H9 (cell line): ENCODE data around the gene POU2F2. TPM values are rescaled to one million over a fixed set of nuclear protein-coding genes. Genes with fewer than 3 reads are reported as not detected.

Experiments
- DNase-seq: peaks from one replicate; pipeline ENCODE4 v3.0.0-alpha.2; 2017
- H2AFZ ChIP-seq: one replicate; pipeline ENCODE4 v1.6.1; 2013; ENCODE audit warnings: mild to moderate bottlenecking, low read length, control low read depth, moderate library complexity
- H2AK5ac ChIP-seq: 2 replicates; pipeline ENCODE4 v1.6.1; 2013; ENCODE audit warnings: low read length, control low read depth, mixed read lengths; ENCODE audit not compliant: insufficient read length
- H2BK120ac ChIP-seq: one replicate; pipeline ENCODE4 v1.6.1; 2013; ENCODE audit warnings: low read depth, mild to moderate bottlenecking, low read length, control low read depth, inconsistent platforms; ENCODE audit not compliant: poor library complexity, severe bottlenecking
- H2BK12ac ChIP-seq: 2 replicates; pipeline ENCODE4 v1.6.1; 2013; ENCODE audit warnings: low read length, control low read depth, mixed read lengths, low read depth; ENCODE audit not compliant: insufficient read length
- H2BK15ac ChIP-seq: 2 replicates; pipeline ENCODE4 v1.6.1; 2013; ENCODE audit warnings: low read depth, low read length, control low read depth
- H2BK20ac ChIP-seq: one replicate; pipeline ENCODE4 v1.6.1; 2013; ENCODE audit warnings: low read depth, mild to moderate bottlenecking, low read length, control low read depth, inconsistent platforms; ENCODE audit not compliant: poor library complexity, severe bottlenecking
- H2BK5ac ChIP-seq: 2 replicates; pipeline ENCODE4 v1.6.1; 2013; ENCODE audit warnings: low read length, control low read depth, mixed read lengths; ENCODE audit not compliant: insufficient read length
- H3K14ac ChIP-seq: 2 replicates; pipeline ENCODE4 v1.6.1; 2013; ENCODE audit warnings: low read length, control low read depth; ENCODE audit not compliant: insufficient read depth
- H3K18ac ChIP-seq: 2 replicates; pipeline ENCODE4 v1.6.1; 2013; ENCODE audit warnings: low read depth, mild to moderate bottlenecking, mixed read lengths, low read length, control low read depth; ENCODE audit not compliant: insufficient read length
- H3K23ac ChIP-seq: 2 replicates; pipeline ENCODE4 v1.6.1; 2013; ENCODE audit warnings: low read length, control low read depth, mixed read lengths, low read depth; ENCODE audit not compliant: insufficient read length
- H3K23me2 ChIP-seq: 2 replicates; pipeline ENCODE4 v1.6.1; 2013; ENCODE audit warnings: low read depth, mild to moderate bottlenecking, mixed read lengths, low read length, control low read depth; ENCODE audit not compliant: insufficient read length, poor library complexity, severe bottlenecking
- H3K27ac ChIP-seq: 2 replicates; pipeline ENCODE4 v1.5.1; 2013; ENCODE audit warnings: low read length, control low read depth, mixed read lengths, low read depth; ENCODE audit not compliant: insufficient read length
- H3K27me3 ChIP-seq: 2 replicates; pipeline ENCODE4 v1.6.1; 2013; ENCODE audit warnings: low read length, control low read depth, inconsistent platforms; ENCODE audit not compliant: insufficient read depth
- H3K4ac ChIP-seq: 2 replicates; pipeline ENCODE4 v1.6.1; 2013; ENCODE audit warnings: low read depth, mild to moderate bottlenecking, control low read depth, inconsistent platforms, low read length, moderate library complexity
- H3K4me1 ChIP-seq: 2 replicates; pipeline ENCODE4 v1.6.1; 2013; ENCODE audit warnings: low read length, control low read depth, inconsistent platforms; ENCODE audit not compliant: insufficient read depth
- H3K4me2 ChIP-seq: 2 replicates; pipeline ENCODE4 v1.6.1; 2013; ENCODE audit warnings: low read length, control low read depth, mixed read lengths; ENCODE audit not compliant: insufficient read length, insufficient read depth
- H3K56ac ChIP-seq: 2 replicates; pipeline ENCODE4 v1.6.1; 2013; ENCODE audit warnings: low read depth, mild to moderate bottlenecking, mixed read lengths, low read length, control low read depth; ENCODE audit not compliant: insufficient read length
- H3K79me1 ChIP-seq: 2 replicates; pipeline ENCODE4 v1.6.1; 2013; ENCODE audit warnings: low read depth, mild to moderate bottlenecking, moderate library complexity, low read length, control low read depth, inconsistent platforms; ENCODE audit not compliant: insufficient read depth, poor library complexity, severe bottlenecking
- H3K79me2 ChIP-seq: 2 replicates; pipeline ENCODE4 v1.6.1; 2013; ENCODE audit warnings: low read length, control low read depth, inconsistent platforms; ENCODE audit not compliant: insufficient read depth
- H3K9ac ChIP-seq: 2 replicates; pipeline ENCODE4 v1.6.1; 2013; ENCODE audit warnings: low read length, control low read depth, mixed read lengths; ENCODE audit not compliant: insufficient read length; ENCODE audit errors: extremely low read depth
- H3K9me3 ChIP-seq: one replicate; pipeline ENCODE4 v1.6.1; 2013; ENCODE audit warnings: low read depth, low read length, inconsistent platforms; ENCODE audit not compliant: control insufficient read depth
- H3T11ph ChIP-seq: one replicate; pipeline ENCODE4 v1.6.1; 2013; ENCODE audit warnings: mild to moderate bottlenecking, low read length, control low read depth, inconsistent platforms
- H4K20me1 ChIP-seq: one replicate; pipeline ENCODE4 v1.6.1; 2013; ENCODE audit not compliant: control insufficient read depth, insufficient read length, insufficient read depth
- H4K5ac ChIP-seq: 2 replicates; pipeline ENCODE4 v1.6.1; 2013; ENCODE audit warnings: low read depth, mild to moderate bottlenecking, mixed read lengths, low read length, control low read depth; ENCODE audit not compliant: insufficient read length
- H4K8ac ChIP-seq: replicated peaks from 2 replicates; pipeline ENCODE4 v1.6.1; 2013; ENCODE audit warnings: low read length, control low read depth, mixed read lengths, low read depth; ENCODE audit not compliant: insufficient read length
- H4K91ac ChIP-seq: 2 replicates; pipeline ENCODE4 v1.6.1; 2013; ENCODE audit warnings: low read depth, mild to moderate bottlenecking, moderate library complexity, mixed read lengths, low read length, control low read depth; ENCODE audit not compliant: insufficient read length
- H3K27ac Mint-ChIP-seq, 3 experiments: 2 replicates in 2 of 3; 3 replicates in 1 of 3; pipeline ENCODE4 v1.8.0; 2020 to 2021; ENCODE audit warnings: mixed read lengths in 3 of 3, mild to moderate bottlenecking in 1 of 3, moderate library complexity in 1 of 3
- H3K27me3 Mint-ChIP-seq: 2 replicates; pipeline ENCODE4 v1.8.0; 2021; ENCODE audit warnings: low read depth, mild to moderate bottlenecking, moderate library complexity, mixed read lengths
- H3K36me3 Mint-ChIP-seq, 3 experiments: 2 replicates in 2 of 3; 3 replicates in 1 of 3; pipeline ENCODE4 v1.8.0; 2020 to 2021; ENCODE audit warnings: low read depth in 3 of 3, mixed read lengths in 3 of 3; ENCODE audit not compliant: insufficient read depth in 1 of 3
- H3K4me1 Mint-ChIP-seq, 2 experiments: 2 replicates each; pipeline ENCODE4 v1.8.0; 2020; ENCODE audit warnings: mixed read lengths in 2 of 2
- H3K4me3 Mint-ChIP-seq, 2 experiments: 2 replicates in 1 of 2; 3 replicates in 1 of 2; pipeline ENCODE4 v1.8.0; 2020 to 2021; ENCODE audit warnings: mild to moderate bottlenecking in 2 of 2, mixed read lengths in 2 of 2, moderate library complexity in 1 of 2
- H3K9me3 Mint-ChIP-seq, 2 experiments: 2 replicates in 1 of 2; 3 replicates in 1 of 2; pipeline ENCODE4 v1.8.0; 2020; ENCODE audit warnings: mild to moderate bottlenecking in 2 of 2, mixed read lengths in 2 of 2, moderate library complexity in 1 of 2
- WGBS: extraction: QIAGEN DNeasy Blood & Tissue Kit; methylation state at CpG from one replicate; pipeline ENCODE4 v1.1.7; 2013; ENCODE audit warnings: missing lambda C conversion rate, low lambda C conversion rate, mixed read lengths; ENCODE audit not compliant: insufficient read length; ENCODE audit errors: extremely low coverage; 5-methylcytosine and 5-hydroxymethylcytosine counted together
- total RNA-seq: library from RNA; stranded (reverse); gene quantifications from 2 replicates; pipeline ENCODE4 v1.2.1, GENCODE V29; 2021
- TF ChIP-seq, protein P1 (sequence below): fragments of 200-600 bp; sonication (generic); conservative IDR thresholded peaks from 3 replicates; pipeline ENCODE4 v1.8.0; 2021; ENCODE audit warnings: antibody characterized with exemption, mild to moderate bottlenecking

Gene POU2F2
- total RNA-seq, 1 experiment from 2014 or later = 2.9 TPM

DNA sequence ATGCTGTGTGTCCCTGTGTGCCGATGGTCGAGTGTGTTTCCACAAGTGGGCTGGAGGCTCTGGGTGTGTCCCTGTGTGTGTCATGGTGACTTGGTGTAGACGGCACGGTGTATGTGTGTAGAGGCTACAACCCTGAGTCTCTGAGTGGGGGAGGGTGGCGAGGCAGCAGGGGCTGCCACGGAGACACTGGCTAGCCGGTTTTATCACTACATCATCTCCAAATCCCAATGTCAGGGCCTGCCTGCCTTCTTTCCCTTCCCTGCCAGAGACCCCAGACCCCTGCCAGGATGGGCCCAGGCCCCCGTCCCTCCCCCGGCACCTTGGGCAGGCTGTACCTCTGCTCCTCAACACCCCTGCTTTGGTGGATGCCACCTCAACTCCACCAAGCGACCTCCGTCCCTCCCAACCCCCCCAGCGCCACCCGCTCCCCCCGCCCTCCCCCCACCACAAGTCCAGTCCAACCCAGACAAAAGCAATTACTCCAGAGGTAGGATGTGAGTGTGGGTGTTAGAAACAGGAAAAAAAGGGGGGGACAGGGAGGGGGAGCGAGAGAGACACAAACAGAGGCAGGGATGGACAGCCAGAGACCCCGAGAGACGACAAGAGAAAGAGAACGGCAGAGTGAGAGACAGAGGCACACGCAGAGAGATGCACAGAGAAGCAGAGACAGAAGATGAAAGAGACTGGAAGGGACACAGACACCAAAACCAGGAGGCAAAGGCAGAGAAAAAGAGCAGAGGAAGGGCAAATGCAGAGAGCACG lies 21.6 kb upstream of the POU2F2 start:
- H3K79me1 ChIP-seq = no peaks in the 10 kb centered on the region
- no peak overlapping the region for H3K23ac ChIP-seq
- no CpG with 5 or more reads among the region's 20 CpGs for WGBS
- no peak overlapping the region for H3K4me2 ChIP-seq
- no peak overlapping the region for H4K8ac ChIP-seq
- no peaks in the 10 kb centered on the region for H4K20me1 ChIP-seq
- Mint-ChIP-seq H3K27ac (no peak overlapping the region), H3K4me1 (peaks cover 38 to 66% of the 10 kb centered on the region in 2 experiments), H3K27me3 (peaks cover 64% of the 10 kb centered on the region), H3K36me3 (no peaks in the 10 kb centered on the region), H3K4me3 (no peak overlapping the region), H3K9me3 (no peaks in the 10 kb centered on the region)
- TF ChIP-seq, protein P1, sequence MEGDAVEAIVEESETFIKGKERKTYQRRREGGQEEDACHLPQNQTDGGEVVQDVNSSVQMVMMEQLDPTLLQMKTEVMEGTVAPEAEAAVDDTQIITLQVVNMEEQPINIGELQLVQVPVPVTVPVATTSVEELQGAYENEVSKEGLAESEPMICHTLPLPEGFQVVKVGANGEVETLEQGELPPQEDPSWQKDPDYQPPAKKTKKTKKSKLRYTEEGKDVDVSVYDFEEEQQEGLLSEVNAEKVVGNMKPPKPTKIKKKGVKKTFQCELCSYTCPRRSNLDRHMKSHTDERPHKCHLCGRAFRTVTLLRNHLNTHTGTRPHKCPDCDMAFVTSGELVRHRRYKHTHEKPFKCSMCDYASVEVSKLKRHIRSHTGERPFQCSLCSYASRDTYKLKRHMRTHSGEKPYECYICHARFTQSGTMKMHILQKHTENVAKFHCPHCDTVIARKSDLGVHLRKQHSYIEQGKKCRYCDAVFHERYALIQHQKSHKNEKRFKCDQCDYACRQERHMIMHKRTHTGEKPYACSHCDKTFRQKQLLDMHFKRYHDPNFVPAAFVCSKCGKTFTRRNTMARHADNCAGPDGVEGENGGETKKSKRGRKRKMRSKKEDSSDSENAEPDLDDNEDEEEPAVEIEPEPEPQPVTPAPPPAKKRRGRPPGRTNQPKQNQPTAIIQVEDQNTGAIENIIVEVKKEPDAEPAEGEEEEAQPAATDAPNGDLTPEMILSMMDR = no peak
- H3K18ac ChIP-seq = no peak overlapping the region
- no peaks in the 10 kb centered on the region; the same call in 1 of the 2 replicates for H3K27me3 ChIP-seq
- no peaks in the 10 kb centered on the region for H3K9me3 ChIP-seq
- no peak overlapping the region for H3K9ac ChIP-seq
- no peak overlapping the region for H4K91ac ChIP-seq
- no peaks in the 10 kb centered on the region for H3K23me2 ChIP-seq
- no peak overlapping the region for H2AK5ac ChIP-seq
- no peak overlapping the region for H3T11ph ChIP-seq
- no peak overlapping the region for H3K4ac ChIP-seq
- H3K14ac ChIP-seq = no peak overlapping the region; the same call in 1 of the 2 replicates
- DNase-seq = no peak
- peaks cover 6% of the 10 kb centered on the region; the same call in 1 of the 2 replicates for H3K4me1 ChIP-seq
- no peak overlapping the region for H3K56ac ChIP-seq
- H2BK20ac ChIP-seq = no peak overlapping the region
- H2BK12ac ChIP-seq = no peak overlapping the region
- H3K27ac ChIP-seq = no peak overlapping the region
- no peak overlapping the region for H2BK5ac ChIP-seq
- no peak overlapping the region for H4K5ac ChIP-seq
- no peak overlapping the region for H2BK120ac ChIP-seq
- H2BK15ac ChIP-seq = no peak overlapping the region
- no peaks in the 10 kb centered on the region for H3K79me2 ChIP-seq
- H2AFZ ChIP-seq = no peak overlapping the region
